GM19351 (cell line): ENCODE results near the gene OLFML2B.

ENCODE experiments used
- ATAC-seq: cut with Tn5 transposase; IDR thresholded peaks from one replicate; pipeline ENCODE4 v1.9.1; 2021; ENCODE audit warnings: mild to moderate bottlenecking, moderate library complexity; ENCODE audit not compliant: unreplicated experiment

The OLFML2B gene

DNA sequence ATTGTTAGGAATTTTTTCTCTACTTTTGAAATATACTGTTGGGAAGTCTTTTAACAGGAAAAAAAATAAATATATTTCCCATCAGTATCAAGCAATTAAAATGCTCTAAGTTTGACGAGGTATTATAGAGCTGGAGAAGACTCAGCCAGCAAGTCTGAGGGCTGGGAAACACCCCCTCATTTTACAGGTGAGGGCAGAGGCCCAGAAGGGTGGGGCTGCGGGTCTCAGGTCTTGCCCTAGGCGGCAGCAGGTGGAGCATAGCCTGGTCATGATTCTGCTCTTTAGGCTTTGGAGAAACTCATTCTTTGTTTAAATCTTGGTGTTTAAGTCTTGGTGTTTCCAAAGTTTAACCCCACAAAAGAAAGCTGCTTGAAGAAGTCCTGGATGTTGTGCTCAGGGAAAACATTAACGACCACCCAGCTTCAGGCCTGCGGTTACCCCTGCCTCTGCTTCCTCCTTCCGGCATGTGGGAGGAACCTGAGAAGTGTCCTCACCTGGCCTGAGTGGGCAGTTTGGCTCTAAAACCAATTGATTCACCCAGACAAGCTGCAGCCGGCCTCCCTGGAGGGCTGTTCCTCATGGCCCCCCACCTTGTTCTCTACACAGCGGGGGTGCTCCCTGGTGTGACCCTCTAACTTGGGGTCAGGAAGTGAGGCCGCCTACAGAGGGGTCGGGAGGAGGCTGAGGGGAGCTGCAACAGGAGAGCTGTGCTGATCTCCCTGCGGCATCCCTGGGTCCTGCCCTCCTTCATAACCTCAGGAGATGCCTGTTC, 41.7 kb downstream of the OLFML2B start:
- no peak for ATAC-seq

DNA sequence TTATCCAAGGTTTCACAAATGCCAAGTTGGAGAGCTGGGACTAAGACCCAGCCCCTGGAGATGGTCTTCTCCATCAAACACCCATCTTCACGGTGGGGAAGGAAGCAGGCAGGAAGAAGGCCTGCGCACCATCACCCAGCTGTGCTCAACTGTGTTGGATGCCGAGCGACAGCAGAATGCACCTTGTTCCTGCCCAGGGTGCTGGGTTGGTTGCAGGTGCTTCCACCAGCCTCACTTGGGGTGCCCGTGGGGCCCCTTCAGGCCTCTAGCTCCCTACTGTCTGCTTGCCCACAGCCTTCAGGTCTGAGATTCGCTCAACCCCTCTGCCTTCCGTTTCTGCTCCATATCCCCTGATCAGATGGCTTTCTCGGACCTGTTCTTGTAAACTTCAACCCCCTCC, 42.5 kb downstream of the OLFML2B start:
- ATAC-seq: no peak

DNA sequence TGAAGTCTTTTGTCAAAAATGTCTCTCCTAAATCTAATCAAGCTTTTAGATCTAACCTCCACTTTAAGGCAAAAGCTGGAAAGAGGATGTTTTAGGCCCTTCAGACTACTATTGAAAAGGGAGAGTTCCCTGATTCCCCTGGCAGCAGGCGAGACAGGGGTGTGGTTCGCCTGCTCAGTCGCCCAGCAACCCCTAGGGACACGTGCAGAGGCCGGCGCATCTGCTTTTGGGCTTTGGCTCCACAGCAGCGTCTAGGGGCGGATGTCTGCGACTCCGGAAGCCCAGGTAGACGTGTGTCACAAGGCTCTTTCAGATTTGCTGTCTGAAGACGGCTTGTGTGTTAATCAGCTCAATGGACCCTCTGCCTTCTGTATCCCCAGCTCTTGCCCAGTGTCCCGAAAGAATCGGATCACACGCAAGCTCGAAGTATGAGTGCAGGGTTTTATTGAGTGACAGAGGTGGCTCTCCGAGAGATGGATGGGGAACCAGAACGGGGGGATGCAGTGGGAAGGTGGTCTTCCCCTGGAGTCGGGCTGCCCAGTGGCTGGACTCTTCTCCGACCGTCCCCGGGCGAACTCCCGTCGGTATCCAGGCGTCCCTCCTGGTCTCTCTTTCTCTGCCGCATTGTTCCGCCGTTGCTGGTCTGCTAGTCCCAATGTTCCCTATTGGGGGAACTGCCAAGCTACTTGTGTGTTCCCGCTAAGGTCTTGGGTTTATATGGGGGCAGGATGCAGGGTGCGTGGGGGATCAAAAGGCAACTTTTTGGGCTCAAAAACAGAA, 45.5 kb downstream of the OLFML2B start:
- no peak for ATAC-seq

DNA sequence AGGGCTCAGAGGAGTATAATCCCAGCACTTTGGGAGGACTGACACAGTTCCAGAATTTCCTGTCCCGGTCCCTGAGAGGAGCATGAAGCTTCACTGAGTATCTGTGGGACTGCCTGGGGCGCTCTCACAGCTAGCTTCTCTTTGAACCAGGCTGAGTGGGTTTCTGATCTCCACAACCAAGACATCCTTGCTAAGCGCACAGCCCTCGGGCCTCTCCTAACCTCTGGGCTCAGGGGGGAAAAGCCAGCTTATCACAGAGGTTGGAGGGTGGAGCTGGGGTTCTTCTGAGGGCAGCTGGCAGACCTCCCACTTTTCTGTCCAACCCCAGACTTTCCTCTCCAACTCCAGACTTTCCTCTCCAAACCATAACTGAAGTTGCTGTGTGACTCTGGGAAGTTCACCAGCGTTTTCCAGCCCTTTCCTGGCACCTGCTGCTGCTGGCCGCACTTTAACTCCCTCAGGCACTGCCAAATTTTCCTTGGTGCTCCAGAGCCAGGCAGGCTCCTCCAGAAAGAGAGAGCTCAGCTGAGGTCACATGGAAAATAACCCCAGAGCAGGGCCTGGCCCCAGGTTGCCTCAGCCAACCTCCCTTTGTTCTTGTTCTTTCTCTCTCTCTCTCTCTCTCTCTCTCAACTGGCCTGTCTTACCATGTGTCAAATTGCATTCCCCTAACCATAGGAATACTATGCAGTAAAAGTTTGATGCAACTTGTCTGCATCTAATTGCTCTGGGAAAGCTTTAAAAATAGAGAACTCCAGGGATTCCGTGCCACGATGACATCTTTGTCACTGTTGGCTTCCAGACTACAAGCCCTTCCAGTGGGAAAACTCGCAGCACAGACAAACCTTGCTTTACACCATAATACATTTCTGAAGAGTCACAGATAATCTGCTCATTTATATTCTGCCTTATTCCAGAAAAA, 49.5 kb downstream of the OLFML2B start:
- no peak for ATAC-seq

DNA sequence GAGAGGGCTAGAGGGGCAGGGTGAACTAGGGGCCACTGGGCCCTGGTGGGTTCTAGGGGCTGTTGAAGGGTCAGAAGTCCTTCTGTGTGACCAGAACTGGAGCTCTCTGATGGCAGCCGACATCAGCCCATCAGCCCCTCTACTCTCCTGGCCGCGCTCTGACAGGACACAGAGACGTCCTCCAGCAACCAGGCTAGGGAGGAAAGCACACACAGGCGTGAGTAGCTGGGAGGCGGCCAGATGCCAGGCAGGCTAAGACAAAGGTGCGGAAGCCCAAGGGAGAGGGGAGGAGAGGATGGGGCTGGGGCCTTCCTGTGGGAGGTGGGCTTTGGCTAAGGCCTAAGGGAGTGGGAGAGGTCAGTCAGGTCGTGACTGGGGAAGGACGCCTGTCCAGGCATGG, 50.8 kb downstream of the OLFML2B start:
- ATAC-seq: no peak

DNA sequence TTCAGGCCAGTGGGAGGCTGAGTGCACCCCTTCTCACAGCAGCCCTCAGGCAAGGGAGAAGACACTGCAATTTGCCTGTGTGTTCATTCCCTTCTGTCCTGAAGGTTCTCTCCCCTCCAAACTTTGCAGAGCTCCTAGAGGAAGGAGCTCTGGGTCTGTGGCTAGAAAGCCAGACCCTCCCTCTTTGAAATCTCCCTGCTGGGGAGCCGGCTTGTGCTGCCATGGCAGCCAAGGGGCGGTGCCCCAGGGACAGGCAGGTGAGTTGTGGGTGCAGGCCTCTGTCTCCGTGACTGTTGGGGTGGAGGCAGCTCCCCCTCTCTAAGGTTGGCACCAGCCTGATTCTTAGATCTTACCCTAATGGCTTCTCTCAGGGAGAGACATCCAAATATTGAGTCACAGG, 53.0 kb downstream of the OLFML2B start:
- no peak for ATAC-seq

DNA sequence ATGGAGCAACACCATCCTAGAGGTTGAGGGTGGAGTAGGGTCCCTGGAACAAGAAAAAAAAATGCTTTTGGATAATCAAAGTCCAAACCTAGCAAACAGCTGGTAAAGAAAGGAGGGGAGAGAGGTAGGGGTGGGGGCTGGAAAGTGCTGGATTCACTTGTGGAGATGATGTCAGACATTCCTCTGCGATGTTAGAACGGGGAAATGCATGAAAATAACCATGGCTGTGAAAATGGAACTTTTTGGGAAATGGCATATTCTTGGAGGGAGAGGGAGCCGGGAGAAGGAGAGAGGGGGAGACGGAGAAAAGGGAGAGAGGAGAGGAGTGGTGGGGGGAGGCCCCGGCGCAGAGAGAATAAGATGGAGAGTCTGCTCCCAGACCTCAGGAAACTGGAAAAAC, 53.6 kb downstream of the OLFML2B start:
- ATAC-seq: no peak

DNA sequence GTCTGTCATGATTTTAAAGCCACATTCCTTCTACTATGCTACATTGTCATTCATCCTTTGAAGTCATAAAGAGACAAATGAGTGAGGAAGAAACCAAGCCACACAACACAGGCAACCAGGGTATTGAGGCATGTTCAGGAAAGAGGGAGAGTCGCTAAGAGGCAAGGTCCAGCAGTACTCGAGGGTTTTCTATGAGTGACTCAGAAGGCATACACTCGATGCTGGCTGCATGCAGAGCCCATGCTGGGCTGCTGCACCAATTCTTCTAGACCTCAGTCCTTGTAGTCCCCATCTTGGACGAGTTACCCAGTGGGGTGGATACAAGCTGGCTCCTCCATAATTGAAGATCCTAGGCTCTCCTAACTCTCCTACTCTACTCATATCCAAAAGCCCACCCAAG, 57.6 kb downstream of the OLFML2B start:
- no peak for ATAC-seq

DNA sequence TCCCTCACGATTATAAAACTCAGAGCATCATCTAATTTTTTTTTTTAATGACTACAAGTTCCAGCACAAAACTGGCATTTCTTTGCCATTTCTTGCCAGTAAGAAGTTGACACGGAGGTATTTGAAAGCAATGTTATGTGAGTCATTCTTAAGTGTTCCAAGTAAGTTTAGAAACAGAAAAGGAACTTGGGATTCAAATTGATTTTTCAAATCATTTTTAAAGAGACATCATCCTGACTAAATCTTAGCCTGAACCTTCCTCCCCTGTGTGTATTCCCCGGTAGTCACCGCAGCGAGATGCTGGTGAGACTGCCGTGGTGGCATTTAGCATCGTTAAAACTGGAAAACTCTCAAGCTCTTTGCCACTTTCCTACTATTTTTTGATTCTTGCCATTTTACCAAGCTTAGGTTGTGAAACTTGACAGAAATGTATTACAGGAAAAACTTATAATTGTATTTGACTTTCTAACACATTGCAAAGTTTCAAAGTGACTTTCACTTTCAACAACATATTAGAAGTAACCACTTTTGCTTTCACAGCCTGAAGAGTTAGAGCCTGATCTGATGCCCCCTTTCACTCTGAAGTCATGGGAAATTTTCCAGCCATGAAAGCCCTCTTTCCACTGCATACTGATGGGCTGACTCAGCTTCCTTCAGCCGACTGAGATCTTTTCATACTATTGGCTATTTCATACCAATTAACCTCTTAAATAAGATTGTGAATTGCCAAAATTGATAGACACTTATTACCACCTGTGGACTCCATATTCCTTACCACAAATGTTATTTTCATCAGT, 61.4 kb downstream of the OLFML2B start:
- peak; percentile 94 for ATAC-seq

DNA sequence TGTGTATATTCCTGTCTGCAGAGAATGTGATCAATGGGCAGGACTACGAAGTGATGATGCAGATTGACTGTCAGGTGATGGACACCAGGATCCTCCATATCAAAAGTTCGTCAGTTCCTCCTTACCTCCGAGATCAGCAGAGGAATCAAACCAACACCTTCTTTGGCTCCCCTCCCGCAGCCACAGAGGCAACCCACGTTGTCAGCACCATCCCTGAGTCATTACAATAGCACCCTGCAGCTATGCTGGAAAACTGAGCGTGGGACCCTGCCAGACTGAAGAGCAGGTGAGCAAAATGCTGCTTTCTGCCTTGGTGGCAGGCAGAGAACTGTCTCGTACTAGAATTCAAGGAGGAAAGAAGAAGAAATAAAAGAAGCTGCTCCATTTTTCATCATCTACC, 65.2 kb downstream of the OLFML2B start:
- ATAC-seq: no peak

DNA sequence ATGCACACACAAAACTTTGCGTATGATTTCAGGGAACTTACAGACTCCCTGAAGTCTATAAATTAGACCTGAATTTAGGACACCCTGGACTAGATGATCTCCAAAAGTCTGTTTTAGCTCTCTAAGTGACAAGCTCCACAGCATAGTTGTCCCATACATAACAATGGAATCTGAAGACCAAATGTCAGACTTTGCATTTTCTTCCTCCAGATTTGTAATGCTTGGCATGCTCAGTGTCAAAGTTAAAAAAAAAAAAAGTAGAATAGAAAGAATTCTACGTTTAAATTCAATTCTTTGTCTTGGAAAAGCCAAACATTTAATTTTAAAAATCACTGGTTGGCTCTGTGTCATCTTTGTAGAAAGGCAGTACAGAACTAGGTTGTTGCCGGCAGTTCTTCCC, 66.7 kb downstream of the OLFML2B start:
- no peak for ATAC-seq

DNA sequence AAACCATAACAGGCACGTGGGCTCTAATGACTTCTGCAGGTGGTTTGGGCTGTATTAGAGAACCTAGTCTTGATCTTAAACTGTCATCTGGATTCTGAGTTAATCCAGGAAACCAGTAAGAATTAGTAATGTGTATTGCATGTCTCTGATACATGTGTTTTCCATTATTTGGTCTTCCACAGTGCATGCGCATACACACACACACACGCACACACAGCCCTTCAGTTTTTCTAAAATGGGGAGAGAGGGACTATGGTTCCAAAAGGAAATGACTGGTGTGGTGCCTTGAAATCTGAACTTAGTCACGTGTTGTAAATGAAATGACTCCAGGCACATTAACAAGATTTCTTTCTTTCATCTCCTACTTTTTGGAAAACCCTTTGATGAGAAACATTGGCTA, 67.6 kb downstream of the OLFML2B start:
- no peak for ATAC-seq

DNA sequence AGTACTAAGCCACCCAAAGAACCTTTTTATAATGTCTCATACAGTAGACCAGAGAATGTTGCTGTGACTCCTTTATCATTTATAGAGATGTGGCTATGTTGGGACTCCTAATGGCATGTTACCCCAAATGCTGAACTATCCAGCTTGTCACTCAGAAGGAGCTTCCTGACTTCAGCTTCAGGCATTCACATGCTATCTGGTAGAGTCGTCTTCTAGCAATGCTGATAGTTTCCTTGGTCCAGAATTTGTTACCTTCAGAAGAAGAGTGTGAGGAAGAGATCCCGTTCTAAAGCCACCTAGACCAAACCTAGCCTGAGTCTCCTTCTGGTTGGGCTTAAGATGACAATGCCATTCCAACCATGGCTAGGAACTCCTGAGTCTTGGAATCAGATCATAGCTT, 68.1 kb downstream of the OLFML2B start:
- no peak for ATAC-seq

DNA sequence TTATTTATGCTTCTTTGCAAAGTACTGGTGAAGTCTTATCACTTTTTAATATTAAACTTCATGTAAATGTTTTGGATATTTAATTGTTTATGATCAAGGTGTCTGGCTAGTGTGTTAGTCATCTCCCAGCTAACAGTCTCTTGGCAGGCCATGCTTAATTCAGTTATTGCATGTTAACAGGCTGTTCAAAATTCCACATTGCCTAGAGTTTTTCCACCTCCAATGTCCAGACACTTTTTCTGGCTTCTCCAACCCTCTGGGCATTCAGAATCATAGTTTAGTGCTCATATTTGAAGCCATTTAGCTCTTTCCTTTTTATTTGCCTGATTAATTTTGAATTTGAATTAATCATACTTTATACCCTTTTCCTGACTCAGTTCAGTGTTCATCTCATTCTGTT, 69.2 kb downstream of the OLFML2B start:
- no peak for ATAC-seq

DNA sequence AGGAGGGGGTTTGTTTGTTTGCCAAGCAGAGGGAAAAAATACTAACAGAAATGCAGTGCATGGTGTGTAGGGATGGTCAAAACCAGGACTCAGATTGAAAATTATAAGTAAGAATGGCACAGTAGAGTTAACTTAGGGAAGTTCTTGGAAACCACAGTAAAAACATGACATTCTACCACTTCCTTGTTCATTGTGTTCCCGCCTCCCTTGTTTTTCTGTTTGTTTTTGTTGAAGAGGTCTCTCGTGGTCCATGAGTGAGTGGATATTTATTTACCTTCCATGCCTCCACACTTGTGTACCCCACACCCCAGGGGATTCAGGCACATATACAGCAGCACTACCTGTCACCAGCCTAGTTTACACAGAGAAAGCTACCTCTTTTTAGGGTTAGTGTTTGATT, 69.6 kb downstream of the OLFML2B start:
- ATAC-seq: no peak

DNA sequence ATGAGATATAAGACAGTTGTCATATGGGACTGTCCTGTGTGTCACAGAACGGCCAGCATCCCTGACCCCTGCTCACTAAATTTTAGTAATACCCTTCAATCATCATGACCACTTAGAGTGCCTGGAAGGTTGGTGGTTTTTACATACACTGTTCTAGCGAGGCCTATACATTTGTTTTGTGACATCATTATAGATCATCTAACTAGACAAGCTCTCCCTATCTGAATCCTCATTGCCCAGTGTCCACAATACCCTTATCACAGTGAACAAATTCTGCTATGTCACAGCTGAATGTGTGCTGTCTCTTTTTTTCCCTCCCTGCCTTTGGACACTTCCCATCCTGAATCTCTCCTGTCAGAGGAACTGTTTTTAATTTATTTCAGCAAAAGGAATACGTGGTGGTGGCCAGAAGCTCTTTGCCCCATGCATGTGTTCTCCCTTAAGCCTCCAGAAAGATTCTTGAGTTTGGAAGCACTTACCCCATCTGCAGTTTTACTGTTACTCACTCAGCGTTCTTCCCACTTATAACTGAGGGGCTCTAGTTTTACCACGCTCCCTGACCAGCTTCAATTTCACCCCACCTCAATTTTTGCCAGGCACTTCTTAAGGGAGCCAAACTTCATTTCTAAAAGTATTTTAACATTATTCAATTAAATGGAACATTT, 70.3 kb downstream of the OLFML2B start:
- ATAC-seq: no peak

DNA sequence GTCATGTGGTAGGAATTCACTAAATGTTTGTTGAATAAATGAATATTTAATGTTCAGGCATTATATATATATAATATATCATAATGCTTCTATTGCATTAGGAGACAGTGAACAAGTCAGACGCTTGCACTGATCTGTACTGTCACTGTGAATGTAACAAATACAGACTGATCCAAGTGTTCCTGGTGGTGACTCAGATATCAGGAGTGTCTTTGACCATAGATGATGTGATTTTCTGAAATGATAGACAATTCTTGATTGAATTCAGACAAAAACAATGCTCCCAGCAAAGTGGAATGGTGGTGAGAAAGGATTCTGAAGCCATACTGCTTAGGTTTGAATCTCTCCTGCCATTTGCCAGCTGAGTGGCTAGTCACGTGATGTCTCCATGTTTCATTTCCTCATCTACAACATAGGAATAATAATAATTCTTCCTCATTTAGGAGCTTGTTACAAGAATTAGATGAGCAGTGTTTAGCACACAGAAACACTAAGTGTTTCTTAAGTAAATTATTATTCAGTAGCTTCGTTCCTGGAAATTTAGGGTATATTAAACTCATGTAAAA, 71.0 kb downstream of the OLFML2B start:
- no peak for ATAC-seq

DNA sequence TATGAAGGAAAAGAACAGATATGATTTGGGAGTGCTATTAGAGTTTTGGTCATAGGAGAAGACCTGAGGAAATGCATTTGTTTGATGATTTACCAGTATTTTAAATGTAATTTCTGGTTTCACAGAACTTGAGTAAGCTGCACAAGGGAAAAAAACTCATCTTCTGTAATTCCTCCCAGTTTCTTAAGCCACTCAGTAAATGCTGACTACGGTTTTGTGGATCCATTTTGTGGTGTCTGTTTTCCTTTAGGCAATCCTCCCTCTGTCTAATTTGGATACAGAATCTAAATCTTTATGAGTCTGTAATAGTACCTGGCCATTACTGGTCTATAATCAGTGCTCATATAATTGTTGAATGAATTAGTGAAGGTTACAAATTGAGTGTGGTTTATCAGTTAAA, 72.0 kb downstream of the OLFML2B start:
- ATAC-seq: no peak

DNA sequence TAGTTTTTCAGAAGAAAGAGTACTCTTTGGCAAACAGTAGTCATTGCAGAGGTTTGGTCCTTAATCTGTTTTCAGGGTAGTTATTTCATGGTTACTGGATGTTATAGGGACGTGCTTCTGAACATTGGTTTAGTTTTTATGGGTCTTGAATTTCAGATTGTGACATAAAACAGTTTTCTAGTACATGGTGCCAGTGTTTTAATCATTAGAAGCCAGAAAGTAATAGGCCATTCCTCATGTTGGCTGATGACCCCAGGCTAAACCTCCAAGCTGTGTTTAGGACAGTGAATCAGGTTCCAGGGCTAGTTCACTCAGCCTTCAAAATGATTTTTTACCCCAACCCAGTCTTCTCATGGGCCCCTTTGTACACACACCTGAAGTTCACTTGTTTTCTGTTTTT, 73.3 kb downstream of the OLFML2B start:
- no peak for ATAC-seq

DNA sequence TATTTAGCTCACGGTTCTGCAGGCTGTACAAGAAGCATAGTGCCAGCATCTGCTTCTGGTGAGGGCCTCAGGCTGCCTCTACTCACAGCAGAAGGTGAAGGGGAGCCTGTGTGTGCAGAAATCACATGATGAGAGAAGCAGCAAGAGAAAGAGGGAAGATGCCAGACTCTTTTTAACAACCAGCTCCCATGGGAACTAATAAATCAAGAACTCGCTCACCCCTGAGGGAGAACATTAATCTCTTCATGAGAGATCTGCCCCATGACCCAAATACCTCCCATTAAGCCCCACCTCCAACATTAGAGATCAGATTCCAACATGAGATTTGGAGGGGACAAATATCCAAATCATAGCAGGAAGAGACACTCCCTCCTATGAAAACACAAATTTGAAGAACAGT, 74.1 kb downstream of the OLFML2B start:
- ATAC-seq: no peak
